ENCODE measurements around the gene SYNM.

Gene SYNM

GRCh38 chr15:99172989-99173388, 68.1 kb downstream of the SYNM start:
- no peak for DNase-seq

DNA sequence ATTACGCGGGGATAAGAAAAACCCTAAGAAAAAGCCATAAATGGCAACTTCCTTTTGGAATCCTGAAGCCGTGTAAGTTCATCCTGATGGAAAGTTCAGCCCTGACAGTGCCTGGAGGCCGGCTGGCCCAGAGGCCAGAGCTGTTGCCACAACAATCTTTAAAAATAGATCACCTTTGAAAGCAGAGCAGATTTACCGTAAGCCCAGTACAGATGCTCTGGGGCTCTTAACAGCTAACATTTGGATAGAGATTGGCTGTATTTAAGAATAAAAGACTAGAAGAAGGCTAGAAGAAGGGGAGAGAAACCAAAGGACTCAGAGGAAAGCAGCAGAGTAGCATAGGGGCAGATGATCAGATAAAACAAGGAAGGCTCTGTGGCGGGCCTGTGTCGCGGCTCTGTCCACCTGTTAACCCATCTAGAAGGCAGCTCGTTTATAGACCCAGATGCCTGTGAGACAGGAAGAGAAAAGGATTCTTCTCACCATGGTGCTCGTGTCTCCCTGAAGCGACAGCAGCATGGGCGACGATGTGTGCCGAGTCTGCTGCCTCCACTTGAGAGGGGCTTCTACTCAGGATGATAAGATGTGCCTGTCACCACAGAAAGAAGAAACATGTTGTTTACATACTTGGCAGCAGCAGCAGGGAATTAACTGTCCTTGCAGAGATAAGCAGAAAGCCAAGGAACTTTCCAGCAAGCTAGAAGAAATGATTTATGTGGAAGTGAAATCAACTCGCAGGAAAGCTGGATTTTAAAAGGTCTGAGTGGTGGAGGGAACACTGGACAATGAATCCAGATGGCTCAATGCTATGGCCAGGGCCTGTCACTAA, 69.9 kb downstream of the SYNM start:
- DNase-seq: no peak

GRCh38 chr15:99176757-99177156, 71.9 kb downstream of the SYNM start:
- DNase-seq: no peak

DNA sequence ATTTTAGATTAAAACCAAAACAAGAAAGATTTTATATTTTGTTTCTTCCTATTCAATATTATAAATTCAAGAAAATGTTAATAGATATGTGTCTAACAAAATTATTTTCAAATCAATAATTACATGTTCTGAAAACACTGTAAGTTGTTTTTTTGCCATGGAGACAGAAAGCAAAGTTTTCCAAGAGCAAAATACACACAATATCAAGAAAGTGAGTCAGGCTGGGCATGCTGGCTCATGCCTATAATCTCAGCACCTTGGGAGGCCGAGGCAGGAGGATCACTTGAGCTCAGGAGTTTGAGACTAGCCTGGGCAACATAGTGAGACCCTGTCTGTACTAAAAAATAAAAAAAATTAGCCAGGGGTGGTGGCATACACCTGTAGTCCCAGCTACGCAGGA, 72.8 kb downstream of the SYNM start:
- DNase-seq: no peak

- DNase-seq: no peak
These were observed 75.4 kb downstream of the SYNM start for GRCh38 chr15:99180086-99180963.

DNA sequence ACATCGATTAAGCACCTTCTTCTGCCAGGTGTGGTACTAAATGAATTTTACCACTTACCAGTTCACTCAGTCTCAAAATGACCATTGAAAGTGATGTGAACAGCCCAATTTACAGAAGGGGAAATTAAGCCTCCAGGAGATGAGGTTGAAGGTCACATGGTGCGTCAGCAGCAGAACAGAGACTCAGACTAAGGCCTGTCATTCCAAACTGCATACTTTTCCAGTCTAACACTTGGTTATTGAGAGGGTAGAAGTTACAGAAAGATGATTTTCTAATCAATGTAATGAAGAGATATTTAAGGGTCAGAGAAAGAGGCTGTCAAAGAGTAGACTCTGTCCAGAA, 76.1 kb downstream of the SYNM start:
- DNase-seq: no peak

- no peak for DNase-seq
These were observed 76.7 kb downstream of the SYNM start for GRCh38 chr15:99181545-99181971.

- no peak for DNase-seq
These were observed 77.9 kb downstream of the SYNM start for GRCh38 chr15:99182791-99183190.

Measured in GDM1 (cell line).